Brain microvascular endothelial cell (primary cell): Measurements from ENCODE around the gene CYFIP2.

Experiments used
- DNase-seq: peaks from one replicate; pipeline ENCODE4 v3.0.0-alpha.2; 2020
- H3K27ac ChIP-seq: fragments of 250-450 bp; sonication (Bioruptor Pico); 2 replicates; pipeline ENCODE4 v1.5.1; 2020; ENCODE audit warnings: mild to moderate bottlenecking, moderate library complexity
- H3K27me3 ChIP-seq: fragments of 250-450 bp; sonication (Bioruptor Pico); replicated peaks from 2 replicates; pipeline ENCODE4 v1.5.1; 2020; ENCODE audit warnings: mild to moderate bottlenecking
- H3K36me3 ChIP-seq: fragments of 250-450 bp; sonication (Bioruptor Pico); replicated peaks from 2 replicates; pipeline ENCODE4 v1.5.1; 2020; ENCODE audit warnings: mild to moderate bottlenecking
- H3K4me3 ChIP-seq: 2 replicates; pipeline ENCODE4 v1.5.1; 2011; ENCODE audit warnings: low read depth, mild to moderate bottlenecking, control low read depth, low read length, moderate library complexity
- CTCF ChIP-seq: IDR thresholded peaks from 2 replicates; pipeline ENCODE4 v1.5.1; 2011; ENCODE audit warnings: low read depth, mild to moderate bottlenecking, moderate library complexity, low read length, control low read depth, inconsistent platforms; ENCODE audit errors: missing control alignments
- in situ Hi-C: cut with HindIII; loops from 2 replicates; pipeline ENCODE4 v1.10.0; 2017; ENCODE audit warnings: low sequenced_read_pairs, low pct_ligation_motif_present

CYFIP2 gene

GRCh38 chr5:157248821-157249470 is 17.0 kb upstream of the CYFIP2 start:
- in situ Hi-C loops: no loop called here
- DNase-seq: no peak
- Histone ChIP-seq H3K27ac (no peak overlapping the region), H3K27me3 (no peaks in the 10 kb centered on the region), H3K36me3 (no peaks in the 10 kb centered on the region), H3K4me3 (no peak overlapping the region)
- no peak for TF ChIP-seq CTCF

GRCh38 chr5:157252711-157253465 is 13.0 kb upstream of the CYFIP2 start:
- Histone ChIP-seq H3K36me3 (no peaks in the 10 kb centered on the region), H3K4me3 (no peak overlapping the region), H3K27ac (no peak overlapping the region), H3K27me3 (no peaks in the 10 kb centered on the region)
- TF ChIP-seq CTCF: no peak
- in situ Hi-C loops: no loop called here
- peak; percentile 44 for DNase-seq

- Histone ChIP-seq H3K36me3 (no peaks in the 10 kb centered on the region), H3K27ac (no peak overlapping the region), H3K27me3 (no peaks in the 10 kb centered on the region), H3K4me3 (no peak overlapping the region)
- in situ Hi-C loops: no loop called here
- DNase-seq: peak; percentile 55
- peak; percentile 96 for TF ChIP-seq CTCF
Measured at GRCh38 chr5:157253547-157253946, 12.4 kb upstream of the CYFIP2 start.

GRCh38 chr5:157258450-157258849 is 7.5 kb upstream of the CYFIP2 start:
- H3K36me3 ChIP-seq: no peaks in the 10 kb centered on the region
- in situ Hi-C loops: no loop called here

GRCh38 chr5:157259699-157260098 is 6.2 kb upstream of the CYFIP2 start:
- Histone ChIP-seq H3K4me3 (no peak overlapping the region), H3K36me3 (no peaks in the 10 kb centered on the region), H3K27ac (no peak overlapping the region), H3K27me3 (peaks cover 7% of the 10 kb centered on the region)
- TF ChIP-seq CTCF: no peak
- in situ Hi-C loops: no loop called here
- DNase-seq: no peak

More at GRCh38 chr5:157258450-157258849, 7.5 kb upstream of the CYFIP2 start:
- DNase-seq: no peak
- H3K27me3 ChIP-seq: peaks cover 7% of the 10 kb centered on the region
- H3K27ac ChIP-seq: no peak overlapping the region
- no peak overlapping the region for H3K4me3 ChIP-seq
- no peak for TF ChIP-seq CTCF
